ENCODE results near the gene ARPP19. TPM values are rescaled to one million over a fixed set of nuclear protein-coding genes. Genes with fewer than 3 reads are reported as not detected.
A peak's percentile ranks its signal among the peaks of the same experiment; 100 is the strongest.
"Not testable (repeated sequence)": the region's sequence is repeated elsewhere in the genome, so short reads cannot be mapped to it uniquely, and the experiment has no call there.

Gene ARPP19
- total and polyA plus RNA-seq, 7 donors, result 134 to 374 (median 256) TPM

DNA sequence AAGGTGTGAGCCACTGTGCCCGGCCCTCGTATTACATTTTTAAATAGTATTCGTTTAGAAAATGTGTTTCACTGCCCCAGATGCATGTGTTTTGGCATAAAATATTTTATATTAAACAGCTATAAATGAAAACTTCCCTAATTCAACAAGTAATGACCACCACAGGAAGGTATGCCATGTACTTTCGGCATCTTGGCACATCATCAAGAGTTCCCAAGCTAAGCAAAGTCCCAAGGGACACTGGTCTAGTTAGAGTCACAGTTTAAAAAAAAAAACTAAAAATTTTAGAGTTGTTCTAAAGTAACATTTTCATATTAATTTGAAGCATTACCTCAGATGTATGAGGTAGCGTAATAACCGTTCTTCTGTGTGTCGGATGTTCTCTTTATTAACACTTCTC, 15.6 kb upstream of the ARPP19 start:
- H3K36me3 ChIP-seq (ENCODE audit: insufficient read depth in 1 of 2, low read depth in 1 of 2), result peaks cover 3 to 98% of the 10 kb centered on the region in 2 donors
- H3K27ac ChIP-seq, result no peak overlapping the region
- intact Hi-C loops (cut with DNase I), result loop anchor here in 1 of 2 donors (10.0 kb wide), 1 partner anchor 150 kb away; no protein-coding TSS in a partner anchor
- H3K4me1 ChIP-seq, result no peaks in the 10 kb centered on the region
- no peak overlapping the region for H3K4me3 ChIP-seq
- ATAC-seq (no peak), DNase-seq (no peak)
- WGBS, 3 donors, result 89 to 92% (median 91%) methylated on average over 7 of the region's 7 CpGs
- TF ChIP-seq, protein P1, sequence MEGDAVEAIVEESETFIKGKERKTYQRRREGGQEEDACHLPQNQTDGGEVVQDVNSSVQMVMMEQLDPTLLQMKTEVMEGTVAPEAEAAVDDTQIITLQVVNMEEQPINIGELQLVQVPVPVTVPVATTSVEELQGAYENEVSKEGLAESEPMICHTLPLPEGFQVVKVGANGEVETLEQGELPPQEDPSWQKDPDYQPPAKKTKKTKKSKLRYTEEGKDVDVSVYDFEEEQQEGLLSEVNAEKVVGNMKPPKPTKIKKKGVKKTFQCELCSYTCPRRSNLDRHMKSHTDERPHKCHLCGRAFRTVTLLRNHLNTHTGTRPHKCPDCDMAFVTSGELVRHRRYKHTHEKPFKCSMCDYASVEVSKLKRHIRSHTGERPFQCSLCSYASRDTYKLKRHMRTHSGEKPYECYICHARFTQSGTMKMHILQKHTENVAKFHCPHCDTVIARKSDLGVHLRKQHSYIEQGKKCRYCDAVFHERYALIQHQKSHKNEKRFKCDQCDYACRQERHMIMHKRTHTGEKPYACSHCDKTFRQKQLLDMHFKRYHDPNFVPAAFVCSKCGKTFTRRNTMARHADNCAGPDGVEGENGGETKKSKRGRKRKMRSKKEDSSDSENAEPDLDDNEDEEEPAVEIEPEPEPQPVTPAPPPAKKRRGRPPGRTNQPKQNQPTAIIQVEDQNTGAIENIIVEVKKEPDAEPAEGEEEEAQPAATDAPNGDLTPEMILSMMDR (IDR thresholded peaks at IDR 0.05), result no peak
- H3K27me3 ChIP-seq (ENCODE audit: insufficient read depth in 3 of 3, low read length in 2 of 3), result no peaks in the 10 kb centered on the region
- no peaks in the 10 kb centered on the region for H3K9me3 ChIP-seq

DNA sequence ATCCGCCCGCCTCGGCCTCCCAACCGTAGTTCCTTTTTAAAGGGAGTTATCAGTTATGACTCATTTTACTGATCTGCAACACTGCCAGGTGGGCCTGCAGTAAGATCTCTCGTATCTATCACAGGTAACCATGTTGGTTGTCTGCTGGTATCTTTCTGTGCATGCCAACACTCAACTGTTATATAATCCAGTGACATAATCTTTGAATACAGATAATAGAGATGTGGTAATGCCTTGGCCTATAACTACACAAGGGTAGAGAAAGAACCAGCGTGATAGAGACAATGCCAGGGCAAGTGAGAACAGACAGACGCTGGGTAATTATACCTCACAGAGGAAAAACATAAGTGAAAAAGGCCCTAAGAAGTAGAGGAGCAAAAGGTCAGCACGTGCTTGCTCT, 11.0 kb upstream of the ARPP19 start:
- H3K36me3 ChIP-seq (ENCODE audit: insufficient read depth in 1 of 2, low read depth in 1 of 2), result peaks cover 3 to 64% of the 10 kb centered on the region in 2 donors
- H3K4me3 ChIP-seq, result no peak overlapping the region
- TF ChIP-seq, protein P1 (IDR thresholded peaks at IDR 0.05), result no peak
- no peaks in the 10 kb centered on the region for H3K9me3 ChIP-seq
- intact Hi-C loops (cut with DNase I), result loop anchor here in 1 of 2 donors (10.0 kb wide), 1 partner anchor 155 kb away; no protein-coding TSS in a partner anchor
- H3K4me1 ChIP-seq, result no peaks in the 10 kb centered on the region
- DNase-seq (no peak), ATAC-seq (peak in 2 of 4 donors; percentile 19 to 21)
- WGBS, 3 donors, result 83 to 91% (median 83%) methylated on average over 8 of the region's 8 CpGs
- H3K27ac ChIP-seq, result no peak overlapping the region
- H3K27me3 ChIP-seq (ENCODE audit: insufficient read depth in 3 of 3, low read length in 2 of 3), result no peaks in the 10 kb centered on the region

DNA sequence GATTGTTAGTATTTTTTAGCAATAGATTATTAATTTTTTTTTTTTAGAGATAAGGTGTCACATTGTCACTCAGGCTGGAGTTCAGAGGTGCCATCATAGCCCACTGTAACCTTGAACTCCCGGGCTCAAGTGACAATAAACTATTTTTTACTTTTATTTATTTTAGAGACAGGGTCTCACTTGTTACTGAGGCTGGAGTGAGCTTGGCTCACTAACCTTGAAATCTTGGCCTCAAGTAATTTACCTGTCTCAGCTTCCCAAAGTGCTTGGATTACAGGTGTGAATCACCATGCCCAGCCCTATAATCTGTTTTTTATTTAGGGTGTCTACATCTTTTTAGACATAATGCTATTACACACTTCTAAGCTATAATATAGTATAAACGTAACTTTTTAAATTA, 7.9 kb upstream of the ARPP19 start:
- Histone ChIP-seq H3K27ac (no peak overlapping the region), H3K36me3 (ENCODE audit: insufficient read depth in 1 of 2, low read depth in 1 of 2) (peaks cover 0 to 33% of the 10 kb centered on the region in 2 donors), H3K27me3 (ENCODE audit: insufficient read depth in 3 of 3, low read length in 2 of 3) (no peaks in the 10 kb centered on the region), H3K9me3 (no peaks in the 10 kb centered on the region), H3K4me1 (no peaks in the 10 kb centered on the region), H3K4me3 (no peak overlapping the region)
- WGBS, 3 donors, result 92 to 94% (median 93%) methylated on average over 2 of the region's 2 CpGs
- DNase-seq (no peak), ATAC-seq (no peak)
- TF ChIP-seq, protein P1 (IDR thresholded peaks at IDR 0.05), result no peak
- intact Hi-C loops (cut with DNase I), result no loop called here

DNA sequence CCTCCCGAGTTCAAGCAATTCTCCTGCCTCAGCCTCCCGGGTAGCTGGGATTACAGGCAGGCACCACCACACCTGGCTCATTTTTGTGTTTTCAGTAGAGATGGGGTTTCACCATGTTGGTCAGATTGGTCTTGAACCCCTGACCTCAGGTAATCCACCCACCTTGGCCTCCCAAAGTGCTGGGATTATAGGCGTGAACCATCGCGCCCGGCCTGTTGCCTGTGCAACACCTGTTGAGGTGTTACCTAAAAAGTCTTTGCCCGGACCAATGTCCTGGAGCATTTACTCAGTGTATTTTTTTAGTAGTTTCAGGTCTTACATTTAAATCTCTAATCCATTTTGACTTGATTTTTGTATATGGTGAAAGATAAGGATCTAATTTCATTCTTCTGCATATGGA, 6.7 kb upstream of the ARPP19 start:
- 76 to 86% (median 77%) methylated on average over 7 of the region's 7 CpGs for WGBS, 3 donors
- H3K27me3 ChIP-seq (ENCODE audit: insufficient read depth in 3 of 3, low read length in 2 of 3); H3K27ac ChIP-seq; intact Hi-C loops (cut with DNase I); H3K4me3 ChIP-seq; H3K4me1 ChIP-seq; ATAC-seq; H3K9me3 ChIP-seq: not testable (repeated sequence)
- H3K36me3 ChIP-seq (ENCODE audit: insufficient read depth in 1 of 2, low read depth in 1 of 2), result peaks cover 0 to 21% of the 10 kb centered on the region in 2 donors
- peak in 1 of 2 donors; percentile 26 for DNase-seq

DNA sequence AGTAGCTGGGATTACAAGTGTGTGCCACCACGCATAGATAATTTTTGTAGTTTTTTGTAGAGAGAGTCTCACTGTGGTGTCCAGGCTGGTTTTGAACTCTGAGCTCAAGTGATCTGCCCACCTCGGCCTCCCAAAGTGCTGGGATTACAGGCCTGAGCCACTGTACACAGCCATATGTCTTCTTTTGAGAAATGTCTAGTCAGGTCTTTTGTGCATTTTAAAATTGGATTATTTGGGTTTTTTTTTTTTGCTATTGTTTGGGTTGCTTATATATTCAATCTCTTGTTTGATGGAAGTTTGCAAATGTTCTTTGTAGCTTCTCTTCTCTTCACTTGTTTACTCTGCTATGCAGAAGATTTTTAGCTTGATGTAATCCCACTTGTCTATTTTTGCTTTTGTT, 6.2 kb upstream of the ARPP19 start:
- TF ChIP-seq, protein P1 (IDR thresholded peaks at IDR 0.05), result no peak
- Histone ChIP-seq H3K9me3 (no peaks in the 10 kb centered on the region), H3K4me3 (no peak overlapping the region), H3K4me1 (no peaks in the 10 kb centered on the region), H3K27me3 (ENCODE audit: insufficient read depth in 3 of 3, low read length in 2 of 3) (no peaks in the 10 kb centered on the region), H3K27ac (no peak overlapping the region), H3K36me3 (ENCODE audit: insufficient read depth in 1 of 2, low read depth in 1 of 2) (peaks cover 0 to 16% of the 10 kb centered on the region in 2 donors)
- ATAC-seq, result no peak
- intact Hi-C loops (cut with DNase I), result no loop called here
- WGBS, 3 donors, result 93 to 100% (median 94%) methylated on average over 2 of the region's 2 CpGs
- DNase-seq, result no peak

DNA sequence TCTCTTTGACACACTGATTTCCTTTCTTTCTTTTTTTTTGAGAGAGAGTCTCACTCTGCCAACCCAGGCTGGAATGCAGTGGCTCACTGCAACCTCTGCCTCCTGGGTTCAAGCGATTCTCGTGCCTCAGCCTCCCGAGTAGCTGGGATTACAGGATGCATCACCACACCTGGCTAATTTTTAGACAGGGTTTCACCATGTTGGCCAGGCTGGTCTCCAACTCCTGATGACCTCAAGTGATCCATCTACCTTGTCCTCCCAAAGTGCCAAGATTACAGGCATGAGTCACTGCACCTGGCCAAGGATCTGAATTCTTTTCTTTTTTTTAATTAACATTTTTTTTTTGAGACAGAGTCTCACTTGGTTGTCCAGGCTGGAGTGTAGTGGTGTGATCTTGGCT, 5.8 kb upstream of the ARPP19 start:
- H3K27ac ChIP-seq; H3K4me1 ChIP-seq; ATAC-seq; intact Hi-C loops (cut with DNase I); DNase-seq; H3K27me3 ChIP-seq (ENCODE audit: insufficient read depth in 3 of 3, low read length in 2 of 3); H3K4me3 ChIP-seq; H3K9me3 ChIP-seq: not testable (repeated sequence)
- WGBS, 3 donors, result 86 to 93% (median 90%) methylated on average over 3 of the region's 3 CpGs
- H3K36me3 ChIP-seq (ENCODE audit: insufficient read depth in 1 of 2, low read depth in 1 of 2), result peaks cover 0 to 12% of the 10 kb centered on the region in 2 donors

Measured in psoas muscle (tissue), 8 donors.